Esophagus muscularis mucosa (tissue), 3 donors: ENCODE measurements around the gene ENDOU.

Experiments
- CTCF ChIP-seq, 3 experiments: fragments of 200-600 bp in 2 of 3; fragments of 450-650 bp in 1 of 3; sonication (generic) in 2 of 3; IDR thresholded peaks; one replicate each; pipeline ENCODE4 v1.5.1; 2017 to 2019; ENCODE audit warnings: antibody characterized with exemption in 3 of 3, mild to moderate bottlenecking in 2 of 3, moderate library complexity in 1 of 3
- POLR2AphosphoS5 ChIP-seq, 2 donors: sonication (generic); formaldehyde crosslinking; IDR thresholded peaks; one replicate each; pipeline ENCODE4 v1.6.1; 2017; ENCODE audit warnings: antibody characterized with exemption in 2 of 2

DNA sequence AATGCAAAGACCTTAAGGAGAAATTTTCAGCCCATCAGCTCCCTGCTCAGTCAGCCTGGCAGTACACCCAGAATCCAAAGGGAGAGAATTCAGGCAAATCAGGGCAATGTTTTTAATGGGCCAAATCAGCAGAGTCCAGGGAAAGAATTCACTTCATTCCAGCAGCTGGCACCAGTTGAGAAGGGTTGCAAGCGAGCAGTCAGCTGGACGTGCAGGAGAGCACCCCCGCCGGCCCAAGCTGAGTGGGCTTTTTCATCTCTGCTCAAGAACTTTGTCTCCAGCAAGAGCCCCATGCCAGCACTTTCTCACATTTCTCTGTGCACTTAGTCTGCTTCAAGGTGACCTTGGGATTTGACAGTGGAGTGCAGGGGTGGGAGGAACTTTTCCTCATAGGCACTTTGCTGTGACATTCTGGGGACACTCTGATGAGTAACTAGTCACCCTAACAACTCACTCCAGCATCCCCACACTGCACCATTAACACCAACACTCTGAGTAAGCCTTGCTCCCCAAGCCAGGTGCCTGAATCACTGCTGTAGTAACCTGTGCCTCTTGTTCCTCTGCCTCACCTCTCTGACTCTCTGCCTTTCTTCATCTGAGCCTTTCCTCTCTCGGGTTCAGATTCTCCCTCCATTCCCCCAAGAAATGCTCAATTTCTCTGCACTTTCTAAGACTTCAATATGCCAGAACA lies 2.2 kb downstream of the ENDOU start:
- TF ChIP-seq CTCF (IDR thresholded peaks at IDR 0.05) (no peak), POLR2AphosphoS5 (IDR thresholded peaks at IDR 0.05) (no peak)
